H9 (cell line): ENCODE results near the gene MOBP. TPM values are rescaled to one million over a fixed set of nuclear protein-coding genes. Genes with fewer than 3 reads are reported as not detected.

Experiments used
- DNase-seq: peaks from one replicate; pipeline ENCODE4 v3.0.0-alpha.2; 2017
- H2AFZ ChIP-seq: one replicate; pipeline ENCODE4 v1.6.1; 2013; ENCODE audit warnings: mild to moderate bottlenecking, low read length, control low read depth, moderate library complexity
- H2AK5ac ChIP-seq: 2 replicates; pipeline ENCODE4 v1.6.1; 2013; ENCODE audit warnings: low read length, control low read depth, mixed read lengths; ENCODE audit not compliant: insufficient read length
- H2BK120ac ChIP-seq: one replicate; pipeline ENCODE4 v1.6.1; 2013; ENCODE audit warnings: low read depth, mild to moderate bottlenecking, low read length, control low read depth, inconsistent platforms; ENCODE audit not compliant: poor library complexity, severe bottlenecking
- H2BK12ac ChIP-seq: 2 replicates; pipeline ENCODE4 v1.6.1; 2013; ENCODE audit warnings: low read length, control low read depth, mixed read lengths, low read depth; ENCODE audit not compliant: insufficient read length
- H2BK15ac ChIP-seq: 2 replicates; pipeline ENCODE4 v1.6.1; 2013; ENCODE audit warnings: low read depth, low read length, control low read depth
- H2BK20ac ChIP-seq: one replicate; pipeline ENCODE4 v1.6.1; 2013; ENCODE audit warnings: low read depth, mild to moderate bottlenecking, low read length, control low read depth, inconsistent platforms; ENCODE audit not compliant: poor library complexity, severe bottlenecking
- H2BK5ac ChIP-seq: 2 replicates; pipeline ENCODE4 v1.6.1; 2013; ENCODE audit warnings: low read length, control low read depth, mixed read lengths; ENCODE audit not compliant: insufficient read length
- H3K14ac ChIP-seq: 2 replicates; pipeline ENCODE4 v1.6.1; 2013; ENCODE audit warnings: low read length, control low read depth; ENCODE audit not compliant: insufficient read depth
- H3K18ac ChIP-seq: 2 replicates; pipeline ENCODE4 v1.6.1; 2013; ENCODE audit warnings: low read depth, mild to moderate bottlenecking, mixed read lengths, low read length, control low read depth; ENCODE audit not compliant: insufficient read length
- H3K23ac ChIP-seq: 2 replicates; pipeline ENCODE4 v1.6.1; 2013; ENCODE audit warnings: low read length, control low read depth, mixed read lengths, low read depth; ENCODE audit not compliant: insufficient read length
- H3K23me2 ChIP-seq: 2 replicates; pipeline ENCODE4 v1.6.1; 2013; ENCODE audit warnings: low read depth, mild to moderate bottlenecking, mixed read lengths, low read length, control low read depth; ENCODE audit not compliant: insufficient read length, poor library complexity, severe bottlenecking
- H3K27ac ChIP-seq: 2 replicates; pipeline ENCODE4 v1.5.1; 2013; ENCODE audit warnings: low read length, control low read depth, mixed read lengths, low read depth; ENCODE audit not compliant: insufficient read length
- H3K27me3 ChIP-seq: 2 replicates; pipeline ENCODE4 v1.6.1; 2013; ENCODE audit warnings: low read length, control low read depth, inconsistent platforms; ENCODE audit not compliant: insufficient read depth
- H3K4ac ChIP-seq: 2 replicates; pipeline ENCODE4 v1.6.1; 2013; ENCODE audit warnings: low read depth, mild to moderate bottlenecking, control low read depth, inconsistent platforms, low read length, moderate library complexity
- H3K4me1 ChIP-seq: 2 replicates; pipeline ENCODE4 v1.6.1; 2013; ENCODE audit warnings: low read length, control low read depth, inconsistent platforms; ENCODE audit not compliant: insufficient read depth
- H3K4me2 ChIP-seq: 2 replicates; pipeline ENCODE4 v1.6.1; 2013; ENCODE audit warnings: low read length, control low read depth, mixed read lengths; ENCODE audit not compliant: insufficient read length, insufficient read depth
- H3K56ac ChIP-seq: 2 replicates; pipeline ENCODE4 v1.6.1; 2013; ENCODE audit warnings: low read depth, mild to moderate bottlenecking, mixed read lengths, low read length, control low read depth; ENCODE audit not compliant: insufficient read length
- H3K79me1 ChIP-seq: 2 replicates; pipeline ENCODE4 v1.6.1; 2013; ENCODE audit warnings: low read depth, mild to moderate bottlenecking, moderate library complexity, low read length, control low read depth, inconsistent platforms; ENCODE audit not compliant: insufficient read depth, poor library complexity, severe bottlenecking
- H3K79me2 ChIP-seq: 2 replicates; pipeline ENCODE4 v1.6.1; 2013; ENCODE audit warnings: low read length, control low read depth, inconsistent platforms; ENCODE audit not compliant: insufficient read depth
- H3K9ac ChIP-seq: 2 replicates; pipeline ENCODE4 v1.6.1; 2013; ENCODE audit warnings: low read length, control low read depth, mixed read lengths; ENCODE audit not compliant: insufficient read length; ENCODE audit errors: extremely low read depth
- H3K9me3 ChIP-seq: one replicate; pipeline ENCODE4 v1.6.1; 2013; ENCODE audit warnings: low read depth, low read length, inconsistent platforms; ENCODE audit not compliant: control insufficient read depth
- H3T11ph ChIP-seq: one replicate; pipeline ENCODE4 v1.6.1; 2013; ENCODE audit warnings: mild to moderate bottlenecking, low read length, control low read depth, inconsistent platforms
- H4K20me1 ChIP-seq: one replicate; pipeline ENCODE4 v1.6.1; 2013; ENCODE audit not compliant: control insufficient read depth, insufficient read length, insufficient read depth
- H4K5ac ChIP-seq: 2 replicates; pipeline ENCODE4 v1.6.1; 2013; ENCODE audit warnings: low read depth, mild to moderate bottlenecking, mixed read lengths, low read length, control low read depth; ENCODE audit not compliant: insufficient read length
- H4K8ac ChIP-seq: replicated peaks from 2 replicates; pipeline ENCODE4 v1.6.1; 2013; ENCODE audit warnings: low read length, control low read depth, mixed read lengths, low read depth; ENCODE audit not compliant: insufficient read length
- H4K91ac ChIP-seq: 2 replicates; pipeline ENCODE4 v1.6.1; 2013; ENCODE audit warnings: low read depth, mild to moderate bottlenecking, moderate library complexity, mixed read lengths, low read length, control low read depth; ENCODE audit not compliant: insufficient read length
- H3K27ac Mint-ChIP-seq, 3 experiments: 2 replicates in 2 of 3; 3 replicates in 1 of 3; pipeline ENCODE4 v1.8.0; 2020 to 2021; ENCODE audit warnings: mixed read lengths in 3 of 3, mild to moderate bottlenecking in 1 of 3, moderate library complexity in 1 of 3
- H3K27me3 Mint-ChIP-seq: 2 replicates; pipeline ENCODE4 v1.8.0; 2021; ENCODE audit warnings: low read depth, mild to moderate bottlenecking, moderate library complexity, mixed read lengths
- H3K36me3 Mint-ChIP-seq, 3 experiments: 2 replicates in 2 of 3; 3 replicates in 1 of 3; pipeline ENCODE4 v1.8.0; 2020 to 2021; ENCODE audit warnings: low read depth in 3 of 3, mixed read lengths in 3 of 3; ENCODE audit not compliant: insufficient read depth in 1 of 3
- H3K4me1 Mint-ChIP-seq, 2 experiments: 2 replicates each; pipeline ENCODE4 v1.8.0; 2020; ENCODE audit warnings: mixed read lengths in 2 of 2
- H3K4me3 Mint-ChIP-seq, 2 experiments: 2 replicates in 1 of 2; 3 replicates in 1 of 2; pipeline ENCODE4 v1.8.0; 2020 to 2021; ENCODE audit warnings: mild to moderate bottlenecking in 2 of 2, mixed read lengths in 2 of 2, moderate library complexity in 1 of 2
- H3K9me3 Mint-ChIP-seq, 2 experiments: 2 replicates in 1 of 2; 3 replicates in 1 of 2; pipeline ENCODE4 v1.8.0; 2020; ENCODE audit warnings: mild to moderate bottlenecking in 2 of 2, mixed read lengths in 2 of 2, moderate library complexity in 1 of 2
- WGBS: extraction: QIAGEN DNeasy Blood & Tissue Kit; methylation state at CpG from one replicate; pipeline ENCODE4 v1.1.7; 2013; ENCODE audit warnings: missing lambda C conversion rate, low lambda C conversion rate, mixed read lengths; ENCODE audit not compliant: insufficient read length; ENCODE audit errors: extremely low coverage; 5-methylcytosine and 5-hydroxymethylcytosine counted together
- total RNA-seq: library from RNA; stranded (reverse); gene quantifications from 2 replicates; pipeline ENCODE4 v1.2.1, GENCODE V29; 2021
- TF ChIP-seq, protein P1 (sequence below): fragments of 200-600 bp; sonication (generic); conservative IDR thresholded peaks from 3 replicates; pipeline ENCODE4 v1.8.0; 2021; ENCODE audit warnings: antibody characterized with exemption, mild to moderate bottlenecking

Gene MOBP
- total RNA-seq, 1 experiment from 2014 or later, result not detected

DNA sequence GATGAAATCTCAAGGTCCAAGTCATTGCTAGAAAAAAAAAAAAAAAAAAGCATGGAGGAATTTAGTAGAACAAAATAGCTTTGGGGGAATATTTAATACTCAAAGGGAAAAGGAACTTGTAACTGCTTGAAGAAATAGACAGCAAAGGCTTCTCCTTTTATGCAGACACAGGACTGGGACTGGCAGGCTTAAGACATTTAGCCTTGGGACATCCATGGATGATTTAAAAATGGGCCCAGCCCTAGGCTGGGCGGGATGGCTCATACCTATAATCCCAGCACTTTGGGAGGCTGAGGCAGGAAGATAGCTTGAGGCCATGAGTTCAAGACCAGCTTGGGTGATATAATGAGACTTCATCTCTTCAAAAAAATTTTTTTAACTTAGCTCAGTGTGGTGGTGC is 41.2 kb upstream of the MOBP start:
- Histone ChIP-seq H3K23me2 (no peaks in the 10 kb centered on the region), H3K18ac (no peak overlapping the region), H3K79me2 (no peaks in the 10 kb centered on the region), H3K4me2 (no peak overlapping the region), H3T11ph (no peak overlapping the region), H3K4ac (no peak overlapping the region), H3K4me1 (no peaks in the 10 kb centered on the region), H2AFZ (no peak overlapping the region), H2BK5ac (no peak overlapping the region), H2BK15ac (no peak overlapping the region), H3K9ac (no peak overlapping the region), H3K56ac (no peak overlapping the region), H4K8ac (no peak overlapping the region), H3K27ac (no peak overlapping the region), H3K9me3 (no peaks in the 10 kb centered on the region), H3K27me3 (no peaks in the 10 kb centered on the region), H2BK20ac (no peak overlapping the region), H2AK5ac (no peak overlapping the region), H4K20me1 (no peaks in the 10 kb centered on the region), H4K91ac (no peak overlapping the region), H4K5ac (no peak overlapping the region), H2BK120ac (no peak overlapping the region), H3K23ac (no peak overlapping the region), H3K79me1 (no peaks in the 10 kb centered on the region), H3K14ac (no peak overlapping the region), H2BK12ac (no peak overlapping the region)
- TF ChIP-seq, protein P1, sequence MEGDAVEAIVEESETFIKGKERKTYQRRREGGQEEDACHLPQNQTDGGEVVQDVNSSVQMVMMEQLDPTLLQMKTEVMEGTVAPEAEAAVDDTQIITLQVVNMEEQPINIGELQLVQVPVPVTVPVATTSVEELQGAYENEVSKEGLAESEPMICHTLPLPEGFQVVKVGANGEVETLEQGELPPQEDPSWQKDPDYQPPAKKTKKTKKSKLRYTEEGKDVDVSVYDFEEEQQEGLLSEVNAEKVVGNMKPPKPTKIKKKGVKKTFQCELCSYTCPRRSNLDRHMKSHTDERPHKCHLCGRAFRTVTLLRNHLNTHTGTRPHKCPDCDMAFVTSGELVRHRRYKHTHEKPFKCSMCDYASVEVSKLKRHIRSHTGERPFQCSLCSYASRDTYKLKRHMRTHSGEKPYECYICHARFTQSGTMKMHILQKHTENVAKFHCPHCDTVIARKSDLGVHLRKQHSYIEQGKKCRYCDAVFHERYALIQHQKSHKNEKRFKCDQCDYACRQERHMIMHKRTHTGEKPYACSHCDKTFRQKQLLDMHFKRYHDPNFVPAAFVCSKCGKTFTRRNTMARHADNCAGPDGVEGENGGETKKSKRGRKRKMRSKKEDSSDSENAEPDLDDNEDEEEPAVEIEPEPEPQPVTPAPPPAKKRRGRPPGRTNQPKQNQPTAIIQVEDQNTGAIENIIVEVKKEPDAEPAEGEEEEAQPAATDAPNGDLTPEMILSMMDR, result no peak
- no peaks in the 10 kb centered on the region for H3K36me3 Mint-ChIP-seq
- peaks cover 6% of the 10 kb centered on the region for H3K27me3 Mint-ChIP-seq
- no peak overlapping the region for H3K4me3 Mint-ChIP-seq
- H3K9me3 Mint-ChIP-seq, result no peaks in the 10 kb centered on the region
- no peaks in the 10 kb centered on the region; a peak in 1 of 4 replicates for H3K4me1 Mint-ChIP-seq
- no CpG with 5 or more reads among the region's 1 CpG for WGBS
- no peak overlapping the region for H3K27ac Mint-ChIP-seq
- DNase-seq, result no peak
